RWPE1 (cell line): ENCODE measurements around the gene PRDX1.

Source experiments
- CTCF ChIA-PET: fragments of 350-600 bp; sonication (Branson Sonifier 250); formaldehyde crosslinking; extraction: SDS; loops from one replicate; lab custom pipeline; 2021; lab: Yijun Ruan, JAX
- POLR2A ChIA-PET: fragments of 400-600 bp; formaldehyde crosslinking; extraction: SDS; loops from one replicate; lab custom pipeline; 2020; ENCODE audit warnings: antibody characterized with exemption; ENCODE audit not compliant: low non-redundant PET; lab: Yijun Ruan, JAX
- DNase-seq: peaks from one replicate; pipeline ENCODE4 v3.0.0; 2012; ENCODE audit warnings: low spot score
- H3K27ac ChIP-seq: fragments of 450-650 bp; 2 replicates; pipeline ENCODE4 v1.5.1; 2017
- CTCF ChIP-seq: fragments of 450-650 bp; conservative IDR thresholded peaks from 2 replicates; pipeline ENCODE4 v1.5.1; 2017; ENCODE audit warnings: low read depth, mild to moderate bottlenecking

Gene PRDX1

GRCh38 chr1:45567911-45568310 is 46.2 kb upstream of the PRDX1 start:
- CTCF ChIA-PET: interaction anchor here (1.4 kb wide), 1 partner anchor 9 kb away, joined by 6 read pairs; no protein-coding TSS in a partner anchor
- TF ChIP-seq CTCF: no peak
- POLR2A ChIA-PET: interaction anchor here (1.0 kb wide), 1 partner anchor 46 kb away, joined by 3 read pairs; the partner anchor contains the start of gene PRDX1
- no peak for DNase-seq
- peak overlapping the region; percentile 48 for H3K27ac ChIP-seq

DNA sequence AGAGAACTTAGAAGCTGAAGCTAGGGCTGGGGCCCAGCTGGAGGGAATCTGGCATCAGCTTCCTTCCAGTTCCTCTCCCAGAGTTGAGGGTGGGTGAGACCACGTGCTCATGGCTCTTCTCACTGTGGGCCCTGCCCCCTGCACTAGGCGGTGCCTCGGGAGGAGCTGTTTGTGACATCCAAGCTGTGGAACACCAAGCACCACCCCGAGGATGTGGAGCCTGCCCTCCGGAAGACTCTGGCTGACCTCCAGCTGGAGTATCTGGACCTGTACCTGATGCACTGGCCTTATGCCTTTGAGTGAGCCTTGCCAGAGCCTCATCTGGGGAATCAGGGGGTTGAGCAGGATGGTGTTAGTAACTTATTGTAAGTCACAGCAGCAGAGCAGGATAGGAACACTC is 45.0 kb upstream of the PRDX1 start:
- CTCF ChIA-PET: no interaction called here
- POLR2A ChIA-PET: no interaction called here
- peak overlapping the region; percentile 17; the same call in 1 of the 2 replicates for H3K27ac ChIP-seq
- DNase-seq: no peak
- no peak for TF ChIP-seq CTCF

DNA sequence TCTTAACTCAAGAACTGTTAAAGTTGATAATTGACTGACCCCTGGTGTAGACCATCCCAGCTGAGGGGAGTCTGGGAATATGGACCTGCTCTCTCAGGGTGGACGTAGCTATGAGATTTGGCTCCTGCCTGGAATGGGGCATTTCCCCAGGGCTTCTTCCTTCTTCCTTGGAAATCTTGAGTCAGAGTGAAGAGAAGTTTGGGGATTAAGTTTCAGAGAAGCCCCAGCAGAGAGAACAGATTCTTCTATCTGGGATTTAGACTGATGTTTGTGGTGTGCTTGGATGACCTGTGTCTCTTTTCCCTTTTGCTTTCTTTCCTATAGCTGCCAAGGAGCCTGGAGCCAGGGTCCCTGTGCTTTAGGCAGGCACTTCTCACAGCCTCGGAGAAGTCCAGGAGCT is 42.2 kb upstream of the PRDX1 start:
- ChIA-PET POLR2A (no interaction called here), CTCF (interaction anchor here (0.5 to 0.6 kb wide), 2 partner anchors 187 to 550 kb away, joined by 3 to 4 read pairs; no protein-coding TSS in a partner anchor)
- TF ChIP-seq CTCF: no peak
- H3K27ac ChIP-seq: no peak overlapping the region
- DNase-seq: no peak

GRCh38 chr1:45557422-45557944 is 35.8 kb upstream of the PRDX1 start:
- TF ChIP-seq CTCF: no peak
- peak; percentile 71 for DNase-seq
- ChIA-PET POLR2A (interaction anchor here (0.7 to 2.0 kb wide), 3 partner anchors 26 to 545 kb away, joined by 4 to 17 read pairs (median 6); partner anchors contain the start of gene PRDX1), CTCF (interaction anchor here (0.6 to 0.9 kb wide), 8 partner anchors 13 to 1920 kb away, joined by 3 to 6 read pairs (median 4); no protein-coding TSS in a partner anchor)
- peak overlapping the region; percentile 85 for H3K27ac ChIP-seq

GRCh38 chr1:45554198-45554597 is 32.5 kb upstream of the PRDX1 start:
- CTCF ChIA-PET: interaction anchor here (0.7 kb wide), 1 partner anchor 420 kb away, joined by 5 read pairs; no protein-coding TSS in a partner anchor
- POLR2A ChIA-PET: no interaction called here
- TF ChIP-seq CTCF: no peak
- peak overlapping the region; percentile 31; the same call in 1 of the 2 replicates for H3K27ac ChIP-seq
- DNase-seq: no peak

DNA sequence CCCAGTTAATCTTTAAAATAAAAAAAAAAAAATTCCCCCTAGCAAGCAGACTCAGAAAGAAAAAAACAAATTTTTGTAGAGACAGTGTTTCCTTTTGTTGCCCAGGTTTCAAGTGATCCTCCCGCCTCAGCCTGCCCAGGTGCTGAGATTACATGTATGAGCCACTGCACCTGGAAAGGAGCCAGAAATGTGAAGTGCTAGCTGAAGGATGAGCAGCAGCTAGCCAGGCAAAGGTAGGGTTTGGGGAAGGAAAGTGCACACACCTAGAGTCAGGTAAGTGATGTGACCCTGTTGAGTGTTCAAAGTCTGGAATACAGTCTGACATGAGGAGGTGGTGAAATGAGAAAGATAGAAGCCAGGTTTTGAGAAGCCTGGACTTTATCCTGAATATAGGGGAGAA is 30.6 kb upstream of the PRDX1 start:
- TF ChIP-seq CTCF: no peak
- peak overlapping the region; percentile 38 for H3K27ac ChIP-seq
- CTCF ChIA-PET: no interaction called here
- POLR2A ChIA-PET: interaction anchor here (0.6 kb wide), 2 partner anchors 10 to 53 kb away, joined by 3 to 4 read pairs; partner anchors contain the start of gene CCDC163
- peak; percentile 55 for DNase-seq
